Measurements from ENCODE around the gene WBP2.

GRCh38 chr17:75828741-75829140, 26.4 kb downstream of the WBP2 start:
- no peak for TF ChIP-seq POLR2AphosphoS5 (IDR thresholded peaks at IDR 0.05; ENCODE audit: low read depth, low read length)
- no peak for TF ChIP-seq SIN3A (IDR thresholded peaks at IDR 0.05; ENCODE audit: borderline replicate concordance, insufficient read depth, low read length)
- TF ChIP-seq REST (IDR thresholded peaks at IDR 0.05; ENCODE audit: insufficient read depth in 1 of 2, low read depth in 2 of 2, low read length in 2 of 2), result no peak
- no peak for TF ChIP-seq TAF1 (IDR thresholded peaks at IDR 0.05; ENCODE audit: borderline replicate concordance, insufficient read depth, low read length)
- TF ChIP-seq FOXP2 (optimal IDR thresholded peaks at IDR 0.05; ENCODE audit: borderline replicate concordance, extremely low read depth, extremely low read length, insufficient read depth), result no peak
